Natural killer cell treated with Interleukin-12 subunit alpha and Interleukin-12 subunit beta and Interleukin-15 and Interleukin-18, amount 100 ng/mL, for 72 hours (primary cell): ENCODE measurements around the gene CHAT. TPM values are rescaled to one million over a fixed set of nuclear protein-coding genes. Genes with fewer than 3 reads are reported as not detected.

Experiments
- ATAC-seq, 2 donors: fragments of 150-1000 bp; cut with Tn5 transposase in 1 of 2; sonication (Bioruptor Pico), chemical (Tn5 transposase) in 1 of 2; 2 replicates each; pipeline ENCODE4 v1.10.0; 2021
- DNase-seq: peaks from one replicate; pipeline ENCODE4 v3.0.0; 2022; ENCODE audit warnings: low spot score
- H3K27ac Mint-ChIP-seq, 2 donors: 1 replicate in 1 of 2; 2 replicates in 1 of 2; pipeline ENCODE4 v1.8.0; 2022; ENCODE audit warnings: mixed read lengths in 2 of 2, mild to moderate bottlenecking in 1 of 2, moderate library complexity in 1 of 2
- H3K27me3 Mint-ChIP-seq, 2 donors: 1 replicate in 1 of 2; 2 replicates in 1 of 2; pipeline ENCODE4 v1.8.0; 2022; ENCODE audit warnings: mixed read lengths in 2 of 2
- H3K36me3 Mint-ChIP-seq: one replicate; pipeline ENCODE4 v1.8.0; 2022; ENCODE audit warnings: mixed read lengths
- H3K4me1 Mint-ChIP-seq, 2 donors: 1 replicate in 1 of 2; 2 replicates in 1 of 2; pipeline ENCODE4 v1.8.0; 2022; ENCODE audit warnings: low read depth in 2 of 2, mixed read lengths in 2 of 2, mild to moderate bottlenecking in 1 of 2
- H3K4me3 Mint-ChIP-seq: one replicate; pipeline ENCODE4 v1.8.0; 2022; ENCODE audit warnings: mixed read lengths
- H3K9me3 Mint-ChIP-seq: 2 replicates; pipeline ENCODE4 v1.8.0; 2022; ENCODE audit warnings: mixed read lengths
- total RNA-seq, 2 donors: library from RNA; stranded (reverse); gene quantifications; one replicate each; pipeline ENCODE4 v1.2.3, GENCODE V29; 2022

CHAT gene
- total RNA-seq, 2 donors from 2014 or later = not detected

DNA sequence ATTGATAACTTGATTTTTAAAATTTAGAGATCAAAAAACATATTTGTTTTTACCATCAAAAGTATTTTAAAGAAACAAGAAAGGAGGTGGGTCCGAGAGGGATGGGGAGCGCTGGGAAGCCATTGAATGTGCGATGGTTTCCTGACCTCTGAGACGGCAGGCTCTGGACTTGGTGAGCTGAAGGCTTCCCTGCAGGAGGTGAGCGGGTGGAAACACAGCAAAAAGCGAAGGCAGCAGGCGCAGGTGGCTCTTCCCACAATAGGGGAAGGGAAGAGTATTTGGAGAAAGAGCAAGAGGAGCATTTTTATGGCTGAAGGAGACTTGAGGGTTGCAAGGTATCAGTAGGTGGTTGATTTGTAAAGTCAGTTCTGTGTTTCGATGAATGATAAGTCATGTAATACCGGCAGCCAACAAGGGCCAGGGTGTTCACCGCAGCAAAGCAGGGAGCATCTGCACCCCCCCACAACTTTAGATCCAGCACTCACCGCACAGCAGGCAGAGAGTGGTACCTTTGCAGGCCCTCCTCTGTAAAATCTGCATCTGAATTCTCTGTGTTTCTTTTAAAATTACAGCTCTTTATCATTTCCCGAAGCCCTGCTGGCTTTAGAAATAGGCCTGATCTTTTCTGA, 76.2 kb downstream of the CHAT start:
- H3K27ac Mint-ChIP-seq = no peak overlapping the region
- ATAC-seq (no peak), DNase-seq (no peak)
- H3K9me3 Mint-ChIP-seq = peaks cover 1% of the 10 kb centered on the region
- H3K4me3 Mint-ChIP-seq = no peak overlapping the region
- peaks cover 41 to 71% of the 10 kb centered on the region in 2 donors for H3K27me3 Mint-ChIP-seq
- no peaks in the 10 kb centered on the region for H3K4me1 Mint-ChIP-seq
- no peaks in the 10 kb centered on the region for H3K36me3 Mint-ChIP-seq

GRCh38 chr10:49690698-49691356, 77.0 kb downstream of the CHAT start:
- Mint-ChIP-seq H3K27me3 (peaks cover 40 to 67% of the 10 kb centered on the region in 2 donors), H3K36me3 (no peaks in the 10 kb centered on the region), H3K4me1 (no peaks in the 10 kb centered on the region), H3K9me3 (no peaks in the 10 kb centered on the region), H3K4me3 (no peak overlapping the region), H3K27ac (no peak overlapping the region)
- no peak for DNase-seq
- ATAC-seq = peak in 1 of 2 donors; percentile 52

GRCh38 chr10:49691588-49691987, 77.8 kb downstream of the CHAT start:
- no peaks in the 10 kb centered on the region for H3K4me1 Mint-ChIP-seq
- no peaks in the 10 kb centered on the region for H3K9me3 Mint-ChIP-seq
- no peak overlapping the region for H3K27ac Mint-ChIP-seq
- no peaks in the 10 kb centered on the region for H3K36me3 Mint-ChIP-seq
- ATAC-seq (peak in 1 of 2 donors; percentile 53), DNase-seq (no peak)
- no peak overlapping the region for H3K4me3 Mint-ChIP-seq
- peaks cover 40 to 67% of the 10 kb centered on the region in 2 donors for H3K27me3 Mint-ChIP-seq

- ATAC-seq (no peak), DNase-seq (no peak)
- Mint-ChIP-seq H3K4me1 (no peaks in the 10 kb centered on the region), H3K9me3 (no peaks in the 10 kb centered on the region), H3K27me3 (peaks cover 20 to 40% of the 10 kb centered on the region in 2 donors), H3K36me3 (no peaks in the 10 kb centered on the region), H3K27ac (no peak overlapping the region), H3K4me3 (no peak overlapping the region)
These were observed 80.6 kb downstream of the CHAT start for GRCh38 chr10:49694466-49694865.

DNA sequence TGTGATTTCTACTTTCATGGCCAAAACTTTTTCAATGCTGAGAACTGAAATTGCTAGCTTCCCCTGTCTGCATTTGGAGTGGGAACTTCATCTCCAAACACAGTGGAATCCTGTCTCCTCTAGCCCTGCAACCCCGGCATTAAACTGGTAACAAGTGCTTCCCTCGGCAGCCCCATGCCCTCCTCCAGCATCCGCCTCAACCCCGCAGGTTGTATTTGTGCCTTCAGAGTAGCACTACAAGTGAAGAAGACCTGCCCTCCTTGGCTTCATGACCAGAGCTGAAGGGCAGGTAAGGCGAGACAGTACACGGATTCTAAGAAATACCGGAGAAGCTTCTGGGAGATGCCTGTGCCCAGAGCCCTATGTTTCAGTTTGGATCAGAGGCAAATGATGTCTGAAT, 82.5 kb downstream of the CHAT start:
- no peak overlapping the region for H3K4me3 Mint-ChIP-seq
- no peaks in the 10 kb centered on the region for H3K36me3 Mint-ChIP-seq
- no peak for DNase-seq
- no peaks in the 10 kb centered on the region for H3K9me3 Mint-ChIP-seq
- ATAC-seq = no peak
- no peaks in the 10 kb centered on the region for H3K4me1 Mint-ChIP-seq
- H3K27ac Mint-ChIP-seq = no peak overlapping the region
- H3K27me3 Mint-ChIP-seq = peaks cover 9 to 24% of the 10 kb centered on the region in 2 donors

DNA sequence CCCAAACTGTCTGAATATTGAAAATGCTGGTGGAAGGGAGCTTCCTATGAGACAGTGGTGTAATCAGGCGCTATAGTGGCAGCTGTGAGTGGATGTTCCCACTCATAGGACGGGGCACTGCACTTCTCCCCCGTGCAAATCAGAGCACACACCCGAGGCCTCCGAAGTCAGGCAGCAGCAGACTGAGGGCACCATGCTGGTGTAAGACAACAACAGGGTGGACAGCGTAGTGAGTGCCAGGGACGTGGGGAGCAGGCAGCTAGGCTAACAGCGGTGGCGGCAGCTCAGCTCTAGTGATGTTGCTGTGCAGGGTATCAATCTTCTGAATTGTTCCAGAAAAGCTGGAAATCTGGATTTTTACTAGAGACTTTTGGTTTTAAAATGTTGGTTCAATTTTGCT, 84.8 kb downstream of the CHAT start:
- no peaks in the 10 kb centered on the region for H3K4me1 Mint-ChIP-seq
- no peak overlapping the region for H3K4me3 Mint-ChIP-seq
- DNase-seq = no peak
- no peak overlapping the region for H3K27ac Mint-ChIP-seq
- peaks cover 3 to 9% of the 10 kb centered on the region in 2 donors for H3K27me3 Mint-ChIP-seq
- ATAC-seq = no peak
- no peaks in the 10 kb centered on the region for H3K9me3 Mint-ChIP-seq
- H3K36me3 Mint-ChIP-seq = no peaks in the 10 kb centered on the region

GRCh38 chr10:49700211-49700610, 86.4 kb downstream of the CHAT start:
- no peak overlapping the region for H3K4me3 Mint-ChIP-seq
- H3K9me3 Mint-ChIP-seq = no peaks in the 10 kb centered on the region
- no peaks in the 10 kb centered on the region for H3K4me1 Mint-ChIP-seq
- no peak for DNase-seq
- H3K27me3 Mint-ChIP-seq = peaks cover 0 to 7% of the 10 kb centered on the region in 2 donors
- H3K27ac Mint-ChIP-seq = no peak overlapping the region
- no peaks in the 10 kb centered on the region for H3K36me3 Mint-ChIP-seq
- no peak for ATAC-seq

DNA sequence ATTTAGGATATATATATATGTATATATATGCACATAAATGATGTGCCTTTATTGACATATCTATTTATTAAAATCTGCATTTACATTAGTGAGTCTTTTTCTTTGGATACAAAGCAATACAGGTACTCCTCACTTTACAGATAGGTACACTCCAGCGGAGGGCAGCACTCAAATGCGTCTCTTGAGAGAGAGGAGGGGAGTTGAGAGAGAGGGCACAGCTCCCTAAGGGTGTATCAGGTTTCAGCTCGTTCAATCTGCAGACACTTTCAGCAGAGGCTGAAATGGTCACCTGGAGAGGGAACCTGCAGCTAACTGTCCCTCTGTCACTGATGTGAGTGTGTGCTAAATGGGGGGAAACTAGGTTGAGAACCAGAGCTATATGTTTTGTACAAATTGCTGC, 87.2 kb downstream of the CHAT start:
- H3K36me3 Mint-ChIP-seq = no peaks in the 10 kb centered on the region
- H3K4me3 Mint-ChIP-seq = no peak overlapping the region
- DNase-seq (no peak), ATAC-seq (no peak)
- H3K4me1 Mint-ChIP-seq = no peaks in the 10 kb centered on the region
- no peaks in the 10 kb centered on the region for H3K9me3 Mint-ChIP-seq
- H3K27me3 Mint-ChIP-seq = peaks cover 0 to 7% of the 10 kb centered on the region in 2 donors
- H3K27ac Mint-ChIP-seq = no peak overlapping the region

- H3K4me1 Mint-ChIP-seq = no peaks in the 10 kb centered on the region
These were observed 93.7 kb downstream of the CHAT start for GRCh38 chr10:49707585-49707984.

DNA sequence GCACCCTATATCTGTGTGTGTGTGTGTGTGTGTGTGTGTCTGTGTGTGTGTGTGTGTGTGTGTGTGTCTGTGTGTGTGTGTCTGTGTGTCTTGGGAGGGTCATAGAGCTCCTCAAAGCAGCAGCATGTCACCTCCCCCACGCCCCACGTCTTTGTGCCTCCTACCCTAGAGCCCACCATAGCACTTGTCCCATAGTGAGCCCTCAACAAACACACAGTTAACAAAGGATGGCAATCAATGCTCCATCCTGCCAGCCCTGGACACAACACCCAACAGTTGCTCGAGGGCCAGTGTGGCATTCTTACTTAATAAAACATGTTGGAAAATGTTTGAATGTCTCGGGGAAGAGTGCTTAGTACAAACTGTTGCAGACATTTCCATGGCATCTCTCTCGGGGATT, 96.1 kb downstream of the CHAT start:
- H3K4me3 Mint-ChIP-seq = no peak overlapping the region
- H3K36me3 Mint-ChIP-seq = no peaks in the 10 kb centered on the region
- ATAC-seq (no peak), DNase-seq (no peak)
- H3K27me3 Mint-ChIP-seq = peaks cover 10 to 20% of the 10 kb centered on the region in 2 donors
- H3K9me3 Mint-ChIP-seq = no peaks in the 10 kb centered on the region
- H3K4me1 Mint-ChIP-seq = no peaks in the 10 kb centered on the region
- H3K27ac Mint-ChIP-seq = no peak overlapping the region

More at GRCh38 chr10:49707585-49707984, 93.7 kb downstream of the CHAT start:
- H3K27ac Mint-ChIP-seq = no peak overlapping the region
- H3K4me3 Mint-ChIP-seq = no peak overlapping the region
- H3K27me3 Mint-ChIP-seq = peaks cover 10 to 13% of the 10 kb centered on the region in 2 donors
- ATAC-seq = no peak
- H3K36me3 Mint-ChIP-seq = no peaks in the 10 kb centered on the region
- no peak for DNase-seq
- H3K9me3 Mint-ChIP-seq = no peaks in the 10 kb centered on the region

- DNase-seq = no peak
- H3K4me3 Mint-ChIP-seq = no peak overlapping the region
These were observed 97.1 kb downstream of the CHAT start for GRCh38 chr10:49710966-49711365.

GRCh38 chr10:49711481-49711880, 97.6 kb downstream of the CHAT start:
- H3K4me3 Mint-ChIP-seq = no peak overlapping the region
- ATAC-seq = no peak
- peaks cover 2% of the 10 kb centered on the region for H3K9me3 Mint-ChIP-seq
- no peak for DNase-seq
- H3K36me3 Mint-ChIP-seq = no peaks in the 10 kb centered on the region
- H3K27ac Mint-ChIP-seq = no peak overlapping the region
- no peaks in the 10 kb centered on the region for H3K4me1 Mint-ChIP-seq
- peaks cover 13 to 27% of the 10 kb centered on the region in 2 donors for H3K27me3 Mint-ChIP-seq

More at GRCh38 chr10:49710966-49711365, 97.1 kb downstream of the CHAT start:
- Mint-ChIP-seq H3K36me3 (no peaks in the 10 kb centered on the region), H3K27ac (no peak overlapping the region), H3K9me3 (peaks cover under 1% of the 10 kb centered on the region), H3K4me1 (no peaks in the 10 kb centered on the region), H3K27me3 (peaks cover 10 to 23% of the 10 kb centered on the region in 2 donors)
- no peak for ATAC-seq

GRCh38 chr10:49713266-49713665, 99.4 kb downstream of the CHAT start:
- Mint-ChIP-seq H3K4me1 (no peaks in the 10 kb centered on the region), H3K36me3 (no peaks in the 10 kb centered on the region), H3K4me3 (no peak overlapping the region), H3K9me3 (peaks cover 7% of the 10 kb centered on the region), H3K27ac (no peak overlapping the region), H3K27me3 (peaks cover 18 to 35% of the 10 kb centered on the region in 2 donors)
- no peak for DNase-seq
- ATAC-seq = no peak
